ENCODE measurements around the gene ANO4.

ANO4 gene

DNA sequence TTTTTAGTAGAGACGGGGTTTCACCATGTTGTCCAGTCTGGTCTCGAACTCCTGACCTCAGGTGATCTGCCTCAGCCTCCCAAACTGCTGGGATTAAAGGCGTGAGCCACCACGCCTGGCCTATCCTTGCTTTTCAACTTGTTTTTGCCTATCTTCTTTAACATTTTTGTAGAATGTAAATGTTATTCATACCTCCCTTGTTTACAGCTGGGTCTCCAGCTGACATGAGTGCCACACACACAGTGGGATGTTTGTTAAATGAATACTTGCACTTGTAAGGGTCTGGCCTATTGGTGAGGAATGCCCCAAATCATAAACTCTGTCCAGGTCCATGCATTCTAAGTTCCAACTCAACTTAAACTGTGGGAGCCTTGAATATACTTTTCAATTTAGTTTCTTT is 176.3 kb downstream of the ANO4 start:
- Histone ChIP-seq H3K36me3 (no peaks in the 10 kb centered on the region), H3K4me3 (ENCODE audit: low read depth, low read length) (no peak overlapping the region), H3K9me3 (no peaks in the 10 kb centered on the region), H3K27me3 (no peaks in the 10 kb centered on the region), H3K4me1 (no peaks in the 10 kb centered on the region)
- DNase-seq = no peak
- TF ChIP-seq, protein P1, sequence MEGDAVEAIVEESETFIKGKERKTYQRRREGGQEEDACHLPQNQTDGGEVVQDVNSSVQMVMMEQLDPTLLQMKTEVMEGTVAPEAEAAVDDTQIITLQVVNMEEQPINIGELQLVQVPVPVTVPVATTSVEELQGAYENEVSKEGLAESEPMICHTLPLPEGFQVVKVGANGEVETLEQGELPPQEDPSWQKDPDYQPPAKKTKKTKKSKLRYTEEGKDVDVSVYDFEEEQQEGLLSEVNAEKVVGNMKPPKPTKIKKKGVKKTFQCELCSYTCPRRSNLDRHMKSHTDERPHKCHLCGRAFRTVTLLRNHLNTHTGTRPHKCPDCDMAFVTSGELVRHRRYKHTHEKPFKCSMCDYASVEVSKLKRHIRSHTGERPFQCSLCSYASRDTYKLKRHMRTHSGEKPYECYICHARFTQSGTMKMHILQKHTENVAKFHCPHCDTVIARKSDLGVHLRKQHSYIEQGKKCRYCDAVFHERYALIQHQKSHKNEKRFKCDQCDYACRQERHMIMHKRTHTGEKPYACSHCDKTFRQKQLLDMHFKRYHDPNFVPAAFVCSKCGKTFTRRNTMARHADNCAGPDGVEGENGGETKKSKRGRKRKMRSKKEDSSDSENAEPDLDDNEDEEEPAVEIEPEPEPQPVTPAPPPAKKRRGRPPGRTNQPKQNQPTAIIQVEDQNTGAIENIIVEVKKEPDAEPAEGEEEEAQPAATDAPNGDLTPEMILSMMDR (IDR thresholded peaks at IDR 0.05; ENCODE audit: low read depth, low read length) = no peak

- Histone ChIP-seq H3K4me3 (ENCODE audit: low read depth, low read length) (no peak overlapping the region), H3K36me3 (no peaks in the 10 kb centered on the region), H3K4me1 (no peaks in the 10 kb centered on the region), H3K9me3 (no peaks in the 10 kb centered on the region), H3K27me3 (no peaks in the 10 kb centered on the region)
- TF ChIP-seq, protein P1 (IDR thresholded peaks at IDR 0.05; ENCODE audit: low read depth, low read length) = no peak
- DNase-seq = no peak
Measured at GRCh38 chr12:100972121-100972520, 177.5 kb downstream of the ANO4 start.

GRCh38 chr12:100974341-100974740 is 179.8 kb downstream of the ANO4 start:
- DNase-seq = no peak
- Histone ChIP-seq H3K4me1 (no peaks in the 10 kb centered on the region), H3K4me3 (ENCODE audit: low read depth, low read length) (no peak overlapping the region), H3K36me3 (no peaks in the 10 kb centered on the region), H3K27me3 (no peaks in the 10 kb centered on the region), H3K9me3 (no peaks in the 10 kb centered on the region)
- TF ChIP-seq, protein P1 (IDR thresholded peaks at IDR 0.05; ENCODE audit: low read depth, low read length) = no peak

DNA sequence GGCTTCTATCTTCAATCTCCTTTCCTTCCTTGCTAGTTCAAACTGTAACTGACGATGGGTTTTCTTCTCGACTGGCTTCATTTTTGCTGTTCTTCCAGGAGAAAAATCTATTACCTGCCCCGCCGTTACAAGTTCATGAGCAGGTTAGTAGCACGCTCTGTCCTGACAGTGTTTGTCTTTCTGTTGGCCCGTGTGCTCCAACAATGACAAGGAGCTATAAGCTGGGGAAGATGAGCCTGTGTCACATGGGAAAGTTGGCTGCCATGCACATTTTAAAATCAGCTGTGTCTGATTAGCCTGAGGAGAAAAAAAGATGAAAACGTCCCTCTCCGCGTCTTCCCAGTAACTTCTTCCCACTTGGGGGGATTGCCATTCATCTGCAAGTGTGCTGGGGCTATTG is 180.2 kb downstream of the ANO4 start:
- Histone ChIP-seq H3K4me3 (ENCODE audit: low read depth, low read length) (no peak overlapping the region), H3K4me1 (no peaks in the 10 kb centered on the region), H3K9me3 (no peaks in the 10 kb centered on the region), H3K36me3 (no peaks in the 10 kb centered on the region), H3K27me3 (no peaks in the 10 kb centered on the region)
- TF ChIP-seq, protein P1 (IDR thresholded peaks at IDR 0.05; ENCODE audit: low read depth, low read length) = no peak
- DNase-seq = no peak

DNA sequence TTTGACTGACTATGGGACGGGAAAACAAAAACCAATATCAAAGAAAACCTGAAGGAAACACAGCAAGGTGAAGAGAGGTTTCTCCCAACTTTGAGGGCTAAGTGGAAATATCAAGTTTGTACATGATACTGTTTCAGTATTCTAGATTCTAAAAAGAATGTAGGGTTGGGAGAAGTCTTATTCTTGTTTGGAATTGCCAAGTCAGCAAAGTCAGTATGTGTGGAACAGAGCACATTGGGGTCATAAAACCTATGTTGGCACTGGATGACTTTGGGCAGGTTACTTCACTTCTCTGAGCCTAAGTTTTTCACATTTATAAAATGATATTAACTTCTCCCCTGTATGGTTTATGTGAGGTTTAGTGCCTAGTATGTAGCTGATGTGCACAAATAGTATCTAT is 182.2 kb downstream of the ANO4 start:
- Histone ChIP-seq H3K4me1 (no peaks in the 10 kb centered on the region), H3K27me3 (no peaks in the 10 kb centered on the region), H3K36me3 (no peaks in the 10 kb centered on the region), H3K4me3 (ENCODE audit: low read depth, low read length) (no peak overlapping the region), H3K9me3 (no peaks in the 10 kb centered on the region)
- TF ChIP-seq, protein P1 (IDR thresholded peaks at IDR 0.05; ENCODE audit: low read depth, low read length) = no peak
- no peak for DNase-seq

DNA sequence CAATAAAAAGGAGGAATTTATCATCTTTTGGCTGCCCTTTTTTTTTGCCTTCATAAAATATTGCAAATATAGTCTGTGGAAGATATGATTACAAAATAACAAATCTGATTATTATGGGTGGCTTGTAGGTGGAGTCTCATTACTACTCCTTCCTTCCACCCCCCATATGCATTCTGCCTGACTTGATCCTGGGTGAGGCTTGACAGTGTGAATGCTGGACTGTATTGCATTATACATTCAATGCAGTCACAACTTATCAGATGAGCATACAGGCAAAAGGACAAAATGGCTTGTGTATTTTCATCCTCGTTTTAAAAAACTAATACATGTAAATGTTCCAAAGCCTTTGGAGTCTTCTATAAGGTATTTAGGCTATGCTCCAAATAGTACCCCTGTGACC is 186.3 kb downstream of the ANO4 start:
- DNase-seq = no peak
- Histone ChIP-seq H3K27me3 (no peaks in the 10 kb centered on the region), H3K4me1 (no peaks in the 10 kb centered on the region), H3K4me3 (ENCODE audit: low read depth, low read length) (no peak overlapping the region), H3K9me3 (no peaks in the 10 kb centered on the region), H3K36me3 (no peaks in the 10 kb centered on the region)
- TF ChIP-seq, protein P1 (IDR thresholded peaks at IDR 0.05; ENCODE audit: low read depth, low read length) = no peak

All from BE2C (cell line).